ENCODE measurements around the gene FBLIM1.

GRCh38 chr1:15735304-15736037, 23.1 kb upstream of the FBLIM1 start:
- TF ChIP-seq CTCF (IDR thresholded peaks at IDR 0.05; ENCODE audit: low read depth, low read length, poor library complexity, severe bottlenecking) (no peak), EZH2phosphoT487 (IDR thresholded peaks at IDR 0.05; ENCODE audit: borderline replicate concordance, low read length) (no peak)
